Natural killer cell (primary cell): ENCODE measurements around the gene SOX6. TPM values are rescaled to one million over a fixed set of nuclear protein-coding genes. Genes with fewer than 3 reads are reported as not detected.

Experiments
- ATAC-seq, 3 donors: fragments of 150-1000 bp in 2 of 3; fragments of 200-7000 bp in 1 of 3; cut with Tn5 transposase; 1 replicate in 1 of 3; 2 replicates in 2 of 3; pipeline ENCODE4 v1.10.0; 2021; ENCODE audit warnings: mild to moderate bottlenecking in 2 of 3, moderate library complexity in 2 of 3
- DNase-seq, 2 donors: peaks; one replicate each; pipeline versions ENCODE4 v3.0.0 to v3.0.0-alpha.2; 2013 to 2021; ENCODE audit warnings: mixed read lengths in 1 of 2
- H3K27ac ChIP-seq: one replicate; pipeline ENCODE4 v1.5.1; 2013; ENCODE audit warnings: mild to moderate bottlenecking, low read length
- H3K27me3 ChIP-seq: one replicate; pipeline ENCODE4 v1.6.1; 2013; ENCODE audit warnings: low read length; ENCODE audit not compliant: control insufficient read depth, insufficient read depth
- H3K36me3 ChIP-seq: one replicate; pipeline ENCODE4 v1.6.1; 2013; ENCODE audit warnings: low read length; ENCODE audit not compliant: control insufficient read depth, insufficient read depth
- H3K4me1 ChIP-seq: one replicate; pipeline ENCODE4 v1.6.1; 2013; ENCODE audit warnings: low read length; ENCODE audit not compliant: control insufficient read depth, insufficient read depth
- H3K4me3 ChIP-seq: one replicate; pipeline ENCODE4 v1.5.1; 2013; ENCODE audit warnings: low read length
- H3K9me3 ChIP-seq: one replicate; pipeline ENCODE4 v1.6.1; 2013; ENCODE audit warnings: low read length; ENCODE audit not compliant: control insufficient read depth, insufficient read depth
- H3K27ac Mint-ChIP-seq, 2 donors: one replicate each; pipeline ENCODE4 v1.8.0; 2022; ENCODE audit warnings: mild to moderate bottlenecking in 2 of 2, mixed read lengths in 2 of 2, moderate library complexity in 1 of 2
- H3K27me3 Mint-ChIP-seq, 2 donors: one replicate each; pipeline ENCODE4 v1.8.0; 2022; ENCODE audit warnings: low read depth in 2 of 2, mixed read lengths in 2 of 2
- H3K36me3 Mint-ChIP-seq: one replicate; pipeline ENCODE4 v1.8.0; 2022; ENCODE audit warnings: mixed read lengths
- H3K4me1 Mint-ChIP-seq, 2 donors: one replicate each; pipeline ENCODE4 v1.8.0; 2022; ENCODE audit warnings: mixed read lengths in 2 of 2
- H3K4me3 Mint-ChIP-seq: one replicate; pipeline ENCODE4 v1.8.0; 2022; ENCODE audit warnings: mild to moderate bottlenecking, moderate library complexity, mixed read lengths
- H3K9me3 Mint-ChIP-seq, 2 donors: one replicate each; pipeline ENCODE4 v1.8.0; 2022; ENCODE audit warnings: mixed read lengths in 2 of 2
- WGBS: methylation state at CpG from one replicate; pipeline ENCODE4 v1.1.7; 2013; ENCODE audit warnings: missing lambda C conversion rate; ENCODE audit not compliant: insufficient coverage; 5-methylcytosine and 5-hydroxymethylcytosine counted together
- intact Hi-C: fragments of 100-400 bp; cut with micrococcal nuclease; formaldehyde crosslinking; loops from one replicate; pipeline ENCODE4 v1.14.2; 2022
- total RNA-seq, 4 donors: library from RNA; stranded (reverse); fragments of 120-200 nt in 1 of 4; gene quantifications; one replicate each; pipeline versions ENCODE4 v1.2.3 to v1.2.4, GENCODE V29; 2013 to 2022
- TF ChIP-seq, protein P1 (sequence below): fragments of 200-600 bp; IDR thresholded peaks from one replicate; pipeline ENCODE4 v1.8.0; 2022; ENCODE audit warnings: antibody characterized with exemption

SOX6 gene
- total RNA-seq, 3 donors from 2014 or later (not counting 1 experiment from before 2014, with no cell fraction given) = 0.27 TPM; not detected in 2

GRCh38 chr11:15920856-15921629 lies 435.3 kb downstream of the SOX6 start:
- Histone ChIP-seq H3K27me3 (no peaks in the 10 kb centered on the region), H3K36me3 (no peaks in the 10 kb centered on the region), H3K4me3 (no peak overlapping the region), H3K27ac (no peak overlapping the region), H3K4me1 (no peaks in the 10 kb centered on the region), H3K9me3 (no peaks in the 10 kb centered on the region)
- H3K9me3 Mint-ChIP-seq = peaks cover 0 to 2% of the 10 kb centered on the region in 2 donors
- H3K27me3 Mint-ChIP-seq = peaks cover 0 to 6% of the 10 kb centered on the region in 2 donors
- 90% methylated on average over 6 of the region's 6 CpGs for WGBS
- no peak overlapping the region for H3K27ac Mint-ChIP-seq
- no peaks in the 10 kb centered on the region for H3K36me3 Mint-ChIP-seq
- no peak overlapping the region for H3K4me3 Mint-ChIP-seq
- intact Hi-C loops = no loop called here
- H3K4me1 Mint-ChIP-seq = no peaks in the 10 kb centered on the region
- TF ChIP-seq, protein P1, sequence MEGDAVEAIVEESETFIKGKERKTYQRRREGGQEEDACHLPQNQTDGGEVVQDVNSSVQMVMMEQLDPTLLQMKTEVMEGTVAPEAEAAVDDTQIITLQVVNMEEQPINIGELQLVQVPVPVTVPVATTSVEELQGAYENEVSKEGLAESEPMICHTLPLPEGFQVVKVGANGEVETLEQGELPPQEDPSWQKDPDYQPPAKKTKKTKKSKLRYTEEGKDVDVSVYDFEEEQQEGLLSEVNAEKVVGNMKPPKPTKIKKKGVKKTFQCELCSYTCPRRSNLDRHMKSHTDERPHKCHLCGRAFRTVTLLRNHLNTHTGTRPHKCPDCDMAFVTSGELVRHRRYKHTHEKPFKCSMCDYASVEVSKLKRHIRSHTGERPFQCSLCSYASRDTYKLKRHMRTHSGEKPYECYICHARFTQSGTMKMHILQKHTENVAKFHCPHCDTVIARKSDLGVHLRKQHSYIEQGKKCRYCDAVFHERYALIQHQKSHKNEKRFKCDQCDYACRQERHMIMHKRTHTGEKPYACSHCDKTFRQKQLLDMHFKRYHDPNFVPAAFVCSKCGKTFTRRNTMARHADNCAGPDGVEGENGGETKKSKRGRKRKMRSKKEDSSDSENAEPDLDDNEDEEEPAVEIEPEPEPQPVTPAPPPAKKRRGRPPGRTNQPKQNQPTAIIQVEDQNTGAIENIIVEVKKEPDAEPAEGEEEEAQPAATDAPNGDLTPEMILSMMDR = no peak
- no peak for DNase-seq
- no peak for ATAC-seq

- Histone ChIP-seq H3K4me1 (no peaks in the 10 kb centered on the region), H3K4me3 (no peak overlapping the region), H3K9me3 (no peaks in the 10 kb centered on the region), H3K27me3 (no peaks in the 10 kb centered on the region), H3K27ac (no peak overlapping the region), H3K36me3 (no peaks in the 10 kb centered on the region)
- Mint-ChIP-seq H3K4me1 (no peaks in the 10 kb centered on the region), H3K36me3 (no peaks in the 10 kb centered on the region), H3K9me3 (peaks cover 0 to 2% of the 10 kb centered on the region in 2 donors), H3K4me3 (no peak overlapping the region), H3K27ac (no peak overlapping the region), H3K27me3 (peaks cover 0 to 6% of the 10 kb centered on the region in 2 donors)
- no peak for ATAC-seq
- TF ChIP-seq, protein P1 = no peak
- intact Hi-C loops = no loop called here
- 50% methylated on average over 1 of the region's 1 CpG for WGBS
- no peak for DNase-seq
Measured at GRCh38 chr11:15918674-15919073, 437.7 kb downstream of the SOX6 start.

DNA sequence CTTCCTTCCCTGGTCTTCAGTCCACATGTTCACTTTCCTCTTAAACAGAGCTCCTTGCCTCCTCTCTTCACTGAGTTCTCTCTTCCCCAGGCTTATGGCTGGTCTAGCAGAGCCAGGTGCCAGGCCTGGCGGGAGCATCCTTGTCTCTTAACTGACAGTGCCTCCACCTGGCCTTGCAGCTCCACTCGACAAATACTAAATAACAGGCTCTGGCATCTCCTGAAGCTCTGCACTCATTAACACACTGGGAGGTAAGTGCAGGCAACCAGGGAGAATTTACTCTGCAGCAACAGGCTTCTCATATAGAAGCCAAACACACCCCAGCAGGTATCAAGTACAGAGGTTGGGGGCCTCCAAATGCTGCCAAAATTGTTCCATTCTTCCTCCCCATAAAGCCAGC lies 438.1 kb downstream of the SOX6 start:
- H3K36me3 ChIP-seq = no peaks in the 10 kb centered on the region
- WGBS = 93% methylated on average over 2 of the region's 2 CpGs
- no peaks in the 10 kb centered on the region for H3K9me3 ChIP-seq
- Mint-ChIP-seq H3K27me3 (peaks cover 0 to 6% of the 10 kb centered on the region in 2 donors), H3K4me1 (no peaks in the 10 kb centered on the region), H3K27ac (no peak overlapping the region), H3K9me3 (peaks cover 0 to 2% of the 10 kb centered on the region in 2 donors), H3K4me3 (no peak overlapping the region), H3K36me3 (no peaks in the 10 kb centered on the region)
- intact Hi-C loops = no loop called here
- TF ChIP-seq, protein P1 = no peak
- H3K4me1 ChIP-seq = no peaks in the 10 kb centered on the region
- H3K27ac ChIP-seq = no peak overlapping the region
- no peak overlapping the region for H3K4me3 ChIP-seq
- no peak for ATAC-seq
- DNase-seq = no peak
- no peaks in the 10 kb centered on the region for H3K27me3 ChIP-seq
